ENCODE measurements around the gene RPF1. TPM values are rescaled to one million over a fixed set of nuclear protein-coding genes. Genes with fewer than 3 reads are reported as not detected.
"Not testable (repeated sequence)": the region's sequence is repeated elsewhere in the genome, so short reads cannot be mapped to it uniquely, and the experiment has no call there.

RPF1 gene
- total and polyA plus RNA-seq, 10 of the 15 experiments (the other 5 are each of a cell fraction or from before 2014, with no cell fraction given), result 37.0 to 97.5 (median 56.2) TPM

DNA sequence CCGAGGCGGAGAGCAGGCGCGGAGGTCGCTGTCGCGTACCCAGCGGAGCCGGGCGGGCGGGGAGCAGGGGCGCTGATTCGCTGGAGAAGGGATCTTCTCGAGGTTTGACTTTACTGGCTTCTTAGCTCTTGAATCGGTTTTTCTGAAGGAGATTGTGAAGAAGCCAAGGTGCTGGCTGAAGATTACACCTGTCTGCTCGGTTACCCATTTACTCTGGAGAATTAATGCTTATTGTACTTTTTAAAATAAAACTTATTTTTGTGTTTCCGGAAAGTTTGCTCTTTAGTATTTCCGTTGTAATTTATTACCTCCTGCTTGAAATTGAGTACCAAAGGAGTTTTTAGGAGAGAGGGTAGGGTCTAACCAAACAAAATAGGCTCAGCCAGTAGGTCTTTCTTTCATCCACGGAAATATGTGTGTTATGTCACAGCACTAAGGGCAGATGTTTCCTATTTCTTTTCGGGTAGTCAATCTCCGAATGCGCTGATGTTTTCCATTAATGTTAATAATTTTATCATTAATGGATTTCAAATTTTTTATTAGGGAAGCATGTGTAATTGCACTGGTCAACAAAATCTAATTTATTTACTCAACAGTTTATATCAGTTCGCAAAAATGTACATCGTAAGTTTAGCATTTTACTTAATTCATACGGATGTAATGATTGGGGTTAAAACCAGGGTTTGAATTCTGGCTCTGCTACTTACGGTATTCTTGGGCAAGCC, 27.8 kb downstream of the RPF1 start (continued):
- TF ChIP-seq, protein P1, sequence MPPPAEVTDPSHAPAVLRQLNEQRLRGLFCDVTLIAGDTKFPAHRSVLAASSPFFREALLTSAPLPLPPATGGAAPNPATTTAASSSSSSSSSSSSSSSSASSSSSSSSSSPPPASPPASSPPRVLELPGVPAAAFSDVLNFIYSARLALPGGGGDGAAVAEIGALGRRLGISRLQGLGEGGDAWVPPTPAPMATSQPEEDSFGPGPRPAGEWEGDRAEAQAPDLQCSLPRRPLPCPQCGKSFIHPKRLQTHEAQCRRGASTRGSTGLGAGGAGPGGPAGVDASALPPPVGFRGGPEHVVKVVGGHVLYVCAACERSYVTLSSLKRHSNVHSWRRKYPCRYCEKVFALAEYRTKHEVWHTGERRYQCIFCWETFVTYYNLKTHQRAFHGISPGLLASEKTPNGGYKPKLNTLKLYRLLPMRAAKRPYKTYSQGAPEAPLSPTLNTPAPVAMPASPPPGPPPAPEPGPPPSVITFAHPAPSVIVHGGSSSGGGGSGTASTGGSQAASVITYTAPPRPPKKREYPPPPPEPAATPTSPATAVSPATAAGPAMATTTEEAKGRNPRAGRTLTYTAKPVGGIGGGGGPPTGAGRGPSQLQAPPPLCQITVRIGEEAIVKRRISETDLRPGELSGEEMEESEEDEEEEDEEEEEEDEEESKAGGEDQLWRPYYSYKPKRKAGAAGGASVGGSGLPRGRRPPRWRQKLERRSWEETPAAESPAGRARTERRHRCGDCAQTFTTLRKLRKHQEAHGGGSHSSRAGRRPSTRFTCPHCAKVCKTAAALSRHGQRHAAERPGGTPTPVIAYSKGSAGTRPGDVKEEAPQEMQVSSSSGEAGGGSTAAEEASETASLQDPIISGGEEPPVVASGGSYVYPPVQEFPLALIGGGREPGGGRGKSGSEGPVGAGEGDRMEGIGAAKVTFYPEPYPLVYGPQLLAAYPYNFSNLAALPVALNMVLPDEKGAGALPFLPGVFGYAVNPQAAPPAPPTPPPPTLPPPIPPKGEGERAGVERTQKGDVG (CRISPR knock-in tag; IDR thresholded peaks at IDR 0.05), result no peak
- TF ChIP-seq POU2F2 (IDR thresholded peaks at IDR 0.05; ENCODE audit: borderline replicate concordance, low read depth, low read length) (no peak), TCF3 (IDR thresholded peaks at IDR 0.05; ENCODE audit: borderline replicate concordance, insufficient read depth, low read depth, low read length) (no peak), FOXK2 (IDR thresholded peaks at IDR 0.05) (no peak), RBBP5 (conservative IDR thresholded peaks at IDR 0.05) (no peak), ESRRA (IDR thresholded peaks at IDR 0.05; ENCODE audit: low read length) (no peak), BRCA1 (IDR thresholded peaks at IDR 0.05; ENCODE audit: low read depth, low read length) (no peak), TAF1 (IDR thresholded peaks at IDR 0.05; ENCODE audit: borderline replicate concordance, low read depth, low read length) (peak; percentile 41; the same call in 1 of the 2 replicates), SMARCA5 (IDR thresholded peaks at IDR 0.05) (no peak), NRF1 (conservative IDR thresholded peaks at IDR 0.05; ENCODE audit: low read depth, low read length) (no peak), ZBED1 (IDR thresholded peaks at IDR 0.05; ENCODE audit: borderline replicate concordance) (no peak), EP300 (IDR thresholded peaks at IDR 0.05; ENCODE audit: borderline replicate concordance in 1 of 2, control insufficient read depth in 1 of 2, low read depth in 2 of 2, low read length in 2 of 2) (no peak), RELA (IDR thresholded peaks at IDR 0.05; ENCODE audit: borderline replicate concordance, partially characterized antibody) (no peak), IKZF1 (conservative IDR thresholded peaks at IDR 0.05) (no peak)

DNA sequence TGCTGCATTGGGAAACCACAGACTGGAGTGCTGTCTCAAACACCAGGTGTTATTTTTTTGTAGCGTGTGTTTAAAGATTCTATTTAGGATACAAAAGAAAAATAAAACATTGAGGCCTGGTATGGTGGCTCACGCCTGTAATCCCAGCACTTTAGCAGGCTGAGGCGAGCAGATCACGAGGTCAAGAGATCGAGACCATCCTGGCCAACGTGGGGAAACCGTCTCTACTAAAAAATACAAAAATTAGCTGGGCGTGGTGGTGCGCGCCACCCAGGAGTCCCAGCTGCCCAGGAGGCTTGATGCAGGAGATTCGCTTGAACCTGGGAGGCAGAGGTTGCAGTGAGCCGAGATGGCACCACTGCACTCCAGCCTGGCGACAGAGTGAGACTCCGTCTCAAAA, 28.8 kb downstream of the RPF1 start:
- H2AFZ ChIP-seq (ENCODE audit: control insufficient read depth, low read depth, low read length); CTCF ChIA-PET: not testable (repeated sequence)
- WGBS (ENCODE audit: insufficient coverage, insufficient replicate concordance, low lambda C conversion rate, missing lambda C conversion rate), result 92% methylated on average over 14 of the region's 14 CpGs

More for the DNA sequence above, 28.8 kb downstream of the RPF1 start:
- SMC1A ChIA-PET (ENCODE audit: uncharacterized antibody, unreplicated experiment), result interaction anchor here (2.2 to 4.8 kb wide), 2 partner anchors 27 to 66 kb away, joined by 16 to 61 read pairs; partner anchors contain the start of genes CTBS and RPF1
- H3K27me3 ChIP-seq (replicated peaks in 1 of 2; ENCODE audit: control insufficient read depth in 2 of 2, insufficient read depth in 2 of 2, low read length in 1 of 2); H3K4me1 ChIP-seq (ENCODE audit: control insufficient read depth, insufficient read depth, low read length); DNase-seq (ENCODE audit: low read depth, low spot score); H3K9me3 ChIP-seq (replicated peaks; ENCODE audit: control insufficient read depth, insufficient read depth, low read length); POLR2A ChIA-PET; H3K36me3 ChIP-seq (ENCODE audit: control insufficient read depth in 2 of 2, insufficient read depth in 2 of 2, low read length in 1 of 2); FAIRE-seq; H3K27ac ChIP-seq (ENCODE audit: control insufficient read depth, insufficient read depth); BruUV-seq (replicated peaks); in situ Hi-C loops (cut with MboI); ATAC-seq; H3K9ac ChIP-seq (ENCODE audit: control insufficient read depth, insufficient read depth, low read length); H4K20me1 ChIP-seq (ENCODE audit: control insufficient read depth, insufficient read depth): not testable (repeated sequence)
- RAD21 ChIA-PET (ENCODE audit: unreplicated experiment), result interaction anchor here (1.0 to 2.4 kb wide), 2 partner anchors 27 to 66 kb away, joined by 3 to 26 read pairs; partner anchors contain the start of gene CTBS
- Histone ChIP-seq H3K4me2 (ENCODE audit: control insufficient read depth, insufficient read depth) (peak overlapping the region; percentile 78; the same call in 1 of the 2 replicates), H3K4me3 (peak overlapping the region; percentile 85; the same call in 1 of the 2 replicates), H3K79me2 (ENCODE audit: control insufficient read depth, insufficient read depth, low read length) (peaks cover 40% of the 10 kb centered on the region)
- intact Hi-C loops (cut with micrococcal nuclease; ENCODE audit: unreplicated experiment), result loop anchor here (2.0 kb wide), 1 partner anchor 113 kb away; no protein-coding TSS in a partner anchor

Measured in GM12878 (cell line).